Measurements from ENCODE around the gene REC114. TPM values are rescaled to one million over a fixed set of nuclear protein-coding genes. Genes with fewer than 3 reads are reported as not detected.

Gene REC114
- polyA plus RNA-seq, 2 donors: not detected

DNA sequence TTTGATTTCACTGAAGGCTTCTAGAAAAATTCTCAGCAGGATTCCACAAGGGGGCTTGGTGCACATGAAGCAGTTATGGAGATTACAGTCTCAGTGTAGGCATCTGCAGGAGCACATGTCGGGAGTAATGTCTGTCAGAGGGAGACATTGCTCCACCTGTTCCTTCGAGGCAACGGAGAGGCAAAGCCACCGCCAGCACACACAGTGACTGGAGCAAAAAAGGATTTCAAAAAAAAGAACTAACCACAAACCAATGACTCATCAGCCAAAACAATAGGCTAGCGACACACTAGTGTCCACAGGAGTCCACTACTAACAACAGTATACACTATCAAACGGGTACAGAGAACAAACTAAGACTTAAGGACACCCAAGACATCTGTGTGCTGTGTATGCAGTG, 121.3 kb downstream of the REC114 start:
- Histone ChIP-seq H3K4me3 (ENCODE audit: low read depth in 1 of 2, low read length in 2 of 2) (no peak overlapping the region), H3K36me3 (ENCODE audit: control insufficient read depth in 2 of 2, insufficient read depth in 2 of 2, low read length in 1 of 2) (peaks cover 17 to 22% of the 10 kb centered on the region in 2 donors), H3K4me1 (ENCODE audit: control insufficient read depth in 2 of 2, insufficient read depth in 2 of 2, low read length in 1 of 2) (no peaks in the 10 kb centered on the region), H3K27me3 (ENCODE audit: control insufficient read depth in 1 of 2, insufficient read depth in 2 of 2, low read length in 2 of 2) (no peaks in the 10 kb centered on the region), H3K27ac (ENCODE audit: low read depth in 2 of 2, low read length in 1 of 2) (no peak overlapping the region), H3K9me3 (ENCODE audit: control insufficient read depth in 2 of 2, insufficient read depth in 1 of 2, low read depth in 1 of 2, low read length in 1 of 2) (no peaks in the 10 kb centered on the region)
- WGBS, 2 donors: 28 to 44% methylated on average over 6 of the region's 6 CpGs

GRCh38 chr15:73567020-73567419, 124.1 kb downstream of the REC114 start:
- Histone ChIP-seq H3K36me3 (ENCODE audit: control insufficient read depth in 2 of 2, insufficient read depth in 2 of 2, low read length in 1 of 2) (peaks cover 21 to 41% of the 10 kb centered on the region in 2 donors), H3K4me3 (ENCODE audit: low read depth in 1 of 2, low read length in 2 of 2) (no peak overlapping the region), H3K9me3 (ENCODE audit: control insufficient read depth in 2 of 2, insufficient read depth in 1 of 2, low read depth in 1 of 2, low read length in 1 of 2) (no peaks in the 10 kb centered on the region), H3K4me1 (ENCODE audit: control insufficient read depth in 2 of 2, insufficient read depth in 2 of 2, low read length in 1 of 2) (no peaks in the 10 kb centered on the region), H3K27me3 (ENCODE audit: control insufficient read depth in 1 of 2, insufficient read depth in 2 of 2, low read length in 2 of 2) (no peaks in the 10 kb centered on the region), H3K27ac (ENCODE audit: low read depth in 2 of 2, low read length in 1 of 2) (no peak overlapping the region)
- 80 to 82% methylated on average over 1 of the region's 1 CpG for WGBS, 2 donors

DNA sequence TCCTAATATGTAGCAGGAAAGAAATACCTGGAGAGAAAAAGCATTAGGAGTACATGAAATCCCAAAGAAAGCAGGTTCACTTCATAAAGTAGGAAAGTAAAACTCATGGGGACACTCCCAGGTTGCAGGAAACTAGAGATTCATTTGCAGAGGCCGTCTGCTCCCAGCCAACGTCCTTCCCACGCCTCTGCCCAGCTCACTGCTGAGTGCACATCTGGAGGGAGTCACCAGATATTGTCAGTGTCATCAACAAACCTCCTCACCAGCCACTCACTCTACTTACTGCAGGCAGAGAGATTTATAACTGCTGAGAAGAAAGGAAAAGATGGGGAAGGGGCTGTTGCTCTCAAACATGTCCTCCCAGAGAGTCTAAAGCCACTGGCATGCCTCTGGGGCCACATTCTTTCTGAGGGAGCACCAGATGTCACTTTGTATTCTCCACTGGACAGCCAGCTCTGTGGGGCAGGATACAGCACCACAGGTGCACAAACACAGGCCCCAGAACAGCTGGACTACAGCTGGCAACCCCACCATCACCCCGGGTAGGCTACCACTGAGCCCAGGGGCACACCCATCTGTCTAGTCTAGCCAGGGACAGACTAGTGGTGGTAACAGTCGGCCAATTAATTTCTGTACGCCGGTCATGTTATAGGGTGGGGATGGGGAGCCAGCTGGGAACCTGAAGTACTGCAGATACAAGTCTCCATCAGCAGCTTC, 125.8 kb downstream of the REC114 start:
- no peak overlapping the region for H3K4me3 ChIP-seq (ENCODE audit: low read depth in 1 of 2, low read length in 2 of 2)
- no peaks in the 10 kb centered on the region for H3K9me3 ChIP-seq (ENCODE audit: control insufficient read depth in 2 of 2, insufficient read depth in 1 of 2, low read depth in 1 of 2, low read length in 1 of 2)
- no peaks in the 10 kb centered on the region for H3K27me3 ChIP-seq (ENCODE audit: control insufficient read depth in 1 of 2, insufficient read depth in 2 of 2, low read length in 2 of 2)
- 82 to 83% methylated on average over 7 of the region's 7 CpGs for WGBS, 2 donors
- no peak overlapping the region for H3K27ac ChIP-seq (ENCODE audit: low read depth in 2 of 2, low read length in 1 of 2)
- no peaks in the 10 kb centered on the region for H3K4me1 ChIP-seq (ENCODE audit: control insufficient read depth in 2 of 2, insufficient read depth in 2 of 2, low read length in 1 of 2)
- H3K36me3 ChIP-seq (ENCODE audit: control insufficient read depth in 2 of 2, insufficient read depth in 2 of 2, low read length in 1 of 2): peaks cover 16 to 43% of the 10 kb centered on the region in 2 donors

DNA sequence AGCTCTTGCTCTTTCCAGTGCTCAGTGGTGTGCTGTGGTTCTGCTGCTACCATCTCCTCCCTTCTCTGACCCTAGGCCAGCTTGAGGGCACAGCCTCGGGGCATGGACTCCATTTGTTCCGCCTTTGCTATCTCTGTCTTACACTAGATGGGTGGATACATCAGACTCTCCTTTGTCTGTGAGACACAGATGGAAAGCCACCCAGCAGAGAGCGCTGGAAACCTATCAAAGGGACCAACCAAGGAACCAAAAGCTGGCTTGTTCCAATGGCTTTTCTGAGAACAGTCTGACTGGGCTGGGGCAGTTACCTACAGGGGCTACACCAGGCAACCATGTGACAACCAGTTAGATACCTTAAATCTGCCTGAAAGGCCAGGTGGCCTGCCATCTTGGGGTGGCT, 126.4 kb downstream of the REC114 start:
- H3K4me1 ChIP-seq (ENCODE audit: control insufficient read depth in 2 of 2, insufficient read depth in 2 of 2, low read length in 1 of 2): no peaks in the 10 kb centered on the region
- no peaks in the 10 kb centered on the region for H3K27me3 ChIP-seq (ENCODE audit: control insufficient read depth in 1 of 2, insufficient read depth in 2 of 2, low read length in 2 of 2)
- H3K27ac ChIP-seq (ENCODE audit: low read depth in 2 of 2, low read length in 1 of 2): no peak overlapping the region
- no peaks in the 10 kb centered on the region for H3K9me3 ChIP-seq (ENCODE audit: control insufficient read depth in 2 of 2, insufficient read depth in 1 of 2, low read depth in 1 of 2, low read length in 1 of 2)
- H3K4me3 ChIP-seq (ENCODE audit: low read depth in 1 of 2, low read length in 2 of 2): no peak overlapping the region
- 88 to 89% methylated on average over 3 of the region's 3 CpGs for WGBS, 2 donors
- peaks cover 16 to 43% of the 10 kb centered on the region in 2 donors for H3K36me3 ChIP-seq (ENCODE audit: control insufficient read depth in 2 of 2, insufficient read depth in 2 of 2, low read length in 1 of 2)

GRCh38 chr15:73570355-73571032, 127.5 kb downstream of the REC114 start:
- 79% methylated on average over 7 of the region's 7 CpGs for WGBS, 2 donors
- Histone ChIP-seq H3K27ac (ENCODE audit: low read depth in 2 of 2, low read length in 1 of 2) (no peak overlapping the region), H3K9me3 (ENCODE audit: control insufficient read depth in 2 of 2, insufficient read depth in 1 of 2, low read depth in 1 of 2, low read length in 1 of 2) (no peaks in the 10 kb centered on the region), H3K36me3 (ENCODE audit: control insufficient read depth in 2 of 2, insufficient read depth in 2 of 2, low read length in 1 of 2) (peaks cover 16 to 41% of the 10 kb centered on the region in 2 donors), H3K27me3 (ENCODE audit: control insufficient read depth in 1 of 2, insufficient read depth in 2 of 2, low read length in 2 of 2) (no peaks in the 10 kb centered on the region), H3K4me3 (ENCODE audit: low read depth in 1 of 2, low read length in 2 of 2) (no peak overlapping the region), H3K4me1 (ENCODE audit: control insufficient read depth in 2 of 2, insufficient read depth in 2 of 2, low read length in 1 of 2) (no peaks in the 10 kb centered on the region)

DNA sequence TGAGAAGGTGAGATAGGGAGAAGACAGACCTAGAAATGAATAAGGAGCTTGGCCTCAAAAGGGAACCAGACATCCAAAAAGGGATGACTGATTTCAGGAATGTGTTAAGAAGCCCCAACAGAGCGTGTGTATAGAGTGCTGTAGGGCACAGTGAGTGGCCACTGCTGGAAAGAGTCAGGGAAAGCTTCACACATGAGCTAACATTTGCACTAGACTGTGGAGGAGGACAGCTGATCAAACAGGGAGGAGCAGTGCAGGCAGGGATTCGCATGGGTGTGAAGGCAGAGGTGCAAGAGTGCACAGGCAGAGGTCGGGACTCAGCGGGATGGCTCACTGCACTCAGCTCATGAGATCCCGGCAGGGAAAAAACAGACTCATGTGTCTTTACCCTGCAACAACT, 128.4 kb downstream of the REC114 start:
- Histone ChIP-seq H3K27me3 (ENCODE audit: control insufficient read depth in 1 of 2, insufficient read depth in 2 of 2, low read length in 2 of 2) (no peaks in the 10 kb centered on the region), H3K27ac (ENCODE audit: low read depth in 2 of 2, low read length in 1 of 2) (no peak overlapping the region), H3K36me3 (ENCODE audit: control insufficient read depth in 2 of 2, insufficient read depth in 2 of 2, low read length in 1 of 2) (peaks cover 13 to 40% of the 10 kb centered on the region in 2 donors), H3K9me3 (ENCODE audit: control insufficient read depth in 2 of 2, insufficient read depth in 1 of 2, low read depth in 1 of 2, low read length in 1 of 2) (no peaks in the 10 kb centered on the region), H3K4me3 (ENCODE audit: low read depth in 1 of 2, low read length in 2 of 2) (no peak overlapping the region), H3K4me1 (ENCODE audit: control insufficient read depth in 2 of 2, insufficient read depth in 2 of 2, low read length in 1 of 2) (no peaks in the 10 kb centered on the region)
- WGBS, 2 donors: 51 to 52% methylated on average over 5 of the region's 5 CpGs

GRCh38 chr15:73572296-73572695, 129.3 kb downstream of the REC114 start:
- peaks cover 13 to 38% of the 10 kb centered on the region in 2 donors for H3K36me3 ChIP-seq (ENCODE audit: control insufficient read depth in 2 of 2, insufficient read depth in 2 of 2, low read length in 1 of 2)
- H3K9me3 ChIP-seq (ENCODE audit: control insufficient read depth in 2 of 2, insufficient read depth in 1 of 2, low read depth in 1 of 2, low read length in 1 of 2): no peaks in the 10 kb centered on the region
- no peaks in the 10 kb centered on the region for H3K27me3 ChIP-seq (ENCODE audit: control insufficient read depth in 1 of 2, insufficient read depth in 2 of 2, low read length in 2 of 2)
- no peak overlapping the region for H3K27ac ChIP-seq (ENCODE audit: low read depth in 2 of 2, low read length in 1 of 2)
- H3K4me3 ChIP-seq (ENCODE audit: low read depth in 1 of 2, low read length in 2 of 2): no peak overlapping the region
- H3K4me1 ChIP-seq (ENCODE audit: control insufficient read depth in 2 of 2, insufficient read depth in 2 of 2, low read length in 1 of 2): no peaks in the 10 kb centered on the region
- WGBS, 2 donors: 67 to 79% methylated on average over 5 of the region's 5 CpGs

DNA sequence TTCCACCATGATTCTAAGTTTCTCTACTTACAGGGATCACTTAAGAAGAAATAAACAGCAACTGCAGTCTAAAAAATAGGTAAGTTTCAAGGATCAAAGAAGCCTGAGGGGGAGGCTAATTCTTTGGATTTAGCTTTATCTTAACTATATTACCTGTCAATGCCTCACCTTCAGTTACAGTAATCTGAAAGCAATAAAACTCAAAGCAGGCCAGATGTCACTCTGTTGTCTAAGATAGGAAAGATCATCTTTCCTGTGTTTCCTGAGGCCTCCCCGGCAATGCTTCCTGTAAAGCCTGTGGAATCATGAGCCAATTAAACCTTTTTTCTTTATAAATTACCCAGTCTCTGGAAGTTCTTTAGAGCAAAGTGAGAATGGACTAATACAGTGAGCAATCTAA, 130.1 kb downstream of the REC114 start:
- 74 to 80% methylated on average over 1 of the region's 1 CpG for WGBS, 2 donors
- Histone ChIP-seq H3K27me3 (ENCODE audit: control insufficient read depth in 1 of 2, insufficient read depth in 2 of 2, low read length in 2 of 2) (no peaks in the 10 kb centered on the region), H3K4me3 (ENCODE audit: low read depth in 1 of 2, low read length in 2 of 2) (no peak overlapping the region), H3K27ac (ENCODE audit: low read depth in 2 of 2, low read length in 1 of 2) (no peak overlapping the region), H3K36me3 (ENCODE audit: control insufficient read depth in 2 of 2, insufficient read depth in 2 of 2, low read length in 1 of 2) (peaks cover 8 to 34% of the 10 kb centered on the region in 2 donors), H3K4me1 (ENCODE audit: control insufficient read depth in 2 of 2, insufficient read depth in 2 of 2, low read length in 1 of 2) (no peaks in the 10 kb centered on the region), H3K9me3 (ENCODE audit: control insufficient read depth in 2 of 2, insufficient read depth in 1 of 2, low read depth in 1 of 2, low read length in 1 of 2) (no peaks in the 10 kb centered on the region)

GRCh38 chr15:73573572-73573971, 130.6 kb downstream of the REC114 start:
- no peaks in the 10 kb centered on the region for H3K27me3 ChIP-seq (ENCODE audit: control insufficient read depth in 1 of 2, insufficient read depth in 2 of 2, low read length in 2 of 2)
- no peaks in the 10 kb centered on the region for H3K4me1 ChIP-seq (ENCODE audit: control insufficient read depth in 2 of 2, insufficient read depth in 2 of 2, low read length in 1 of 2)
- no peaks in the 10 kb centered on the region for H3K9me3 ChIP-seq (ENCODE audit: control insufficient read depth in 2 of 2, insufficient read depth in 1 of 2, low read depth in 1 of 2, low read length in 1 of 2)
- H3K4me3 ChIP-seq (ENCODE audit: low read depth in 1 of 2, low read length in 2 of 2): no peak overlapping the region
- peaks cover 8 to 32% of the 10 kb centered on the region in 2 donors for H3K36me3 ChIP-seq (ENCODE audit: control insufficient read depth in 2 of 2, insufficient read depth in 2 of 2, low read length in 1 of 2)
- 43 to 62% methylated on average over 9 of the region's 9 CpGs for WGBS, 2 donors
- peak overlapping the region in 1 of 2 donors; percentile 53 for H3K27ac ChIP-seq (ENCODE audit: low read depth in 2 of 2, low read length in 1 of 2)

All from esophagus (tissue), 2 donors.